NCI-H1417 treated with DMSO at 0.1 percent for 48 hours (cell line): ENCODE results near the gene THADA.

ENCODE experiments used
- DNase-seq: peaks from one replicate; lab custom pipeline; 2025; lab: John Stamatoyannopoulos, UW

Gene THADA

GRCh38 chr2:43346602-43347567 lies 249.0 kb downstream of the THADA start:
- DNase-seq: no peak

GRCh38 chr2:43345872-43346271 lies 250.0 kb downstream of the THADA start:
- DNase-seq: no peak

GRCh38 chr2:43345391-43345813 lies 250.4 kb downstream of the THADA start:
- no peak for DNase-seq

- no peak for DNase-seq
These were observed 250.9 kb downstream of the THADA start for GRCh38 chr2:43344868-43345373.

GRCh38 chr2:43343573-43344304 lies 252.1 kb downstream of the THADA start:
- DNase-seq: no peak

GRCh38 chr2:43341959-43342757 lies 253.7 kb downstream of the THADA start:
- no peak for DNase-seq

- DNase-seq: no peak
These were observed 254.9 kb downstream of the THADA start for GRCh38 chr2:43340945-43341356.

GRCh38 chr2:43340066-43340465 lies 255.8 kb downstream of the THADA start:
- DNase-seq: no peak

- DNase-seq: no peak
These were observed 262.1 kb downstream of the THADA start for GRCh38 chr2:43333656-43334144.

- DNase-seq: no peak
These were observed 262.7 kb downstream of the THADA start for GRCh38 chr2:43333101-43333655.

- no peak for DNase-seq
These were observed 263.2 kb downstream of the THADA start for GRCh38 chr2:43332653-43333052.

GRCh38 chr2:43331422-43331821 lies 264.4 kb downstream of the THADA start:
- no peak for DNase-seq

GRCh38 chr2:43329637-43330036 lies 266.2 kb downstream of the THADA start:
- no peak for DNase-seq

- DNase-seq: no peak
These were observed 267.0 kb downstream of the THADA start for GRCh38 chr2:43328832-43329231.

GRCh38 chr2:43328133-43328532 lies 267.7 kb downstream of the THADA start:
- no peak for DNase-seq

GRCh38 chr2:43327119-43327518 lies 268.7 kb downstream of the THADA start:
- no peak for DNase-seq

GRCh38 chr2:43326101-43326825 lies 269.6 kb downstream of the THADA start:
- DNase-seq: no peak

- DNase-seq: no peak
These were observed 270.6 kb downstream of the THADA start for GRCh38 chr2:43325107-43325811.

- DNase-seq: no peak
These were observed 271.4 kb downstream of the THADA start for GRCh38 chr2:43324259-43325106.
